Caco-2 (cell line): ENCODE measurements around the gene RHOB. TPM values are rescaled to one million over a fixed set of nuclear protein-coding genes. Genes with fewer than 3 reads are reported as not detected.
"Not testable (repeated sequence)": the region's sequence is repeated elsewhere in the genome, so short reads cannot be mapped to it uniquely, and the experiment has no call there.

Source experiments
- BruUV-seq: library from RNA; stranded (reverse); fragments of 400-500 nt; replicated peaks from 2 replicates; lab custom pipeline; 2021; lab: Mats Ljungman, UMichigan
- CTCF ChIA-PET: fragments of 300-600 bp; sonication (Branson Sonifier 250); formaldehyde crosslinking; loops from one replicate; lab custom pipeline; 2022; ENCODE audit warnings: antibody characterized with exemption; lab: Charles Lee
- POLR2A ChIA-PET: fragments of 300-600 bp; sonication (Branson Sonifier 250); formaldehyde crosslinking; loops from one replicate; lab custom pipeline; 2022; ENCODE audit warnings: antibody characterized with exemption; lab: Charles Lee
- DNase-seq, 2 experiments: peaks; one replicate each; pipeline versions ENCODE4 v3.0.0 to v3.0.0-alpha.2; 2020 to 2022
- H3K27me3 ChIP-seq: replicated peaks from 2 replicates; pipeline ENCODE4 v1.6.0; 2011; ENCODE audit warnings: low read length; ENCODE audit not compliant: control insufficient read depth, insufficient read depth
- H3K36me3 ChIP-seq: 2 replicates; pipeline ENCODE4 v1.5.1; 2011; ENCODE audit warnings: low read length; ENCODE audit not compliant: control insufficient read depth, insufficient read depth
- H3K4me1 ChIP-seq: fragments of 250-450 bp; sonication (Bioruptor Pico); 2 replicates; pipeline ENCODE4 v1.5.1; 2020; ENCODE audit warnings: mild to moderate bottlenecking
- H3K4me3 ChIP-seq: 2 replicates; pipeline ENCODE4 v1.5.1; 2011; ENCODE audit warnings: low read depth, mild to moderate bottlenecking, control low read depth, low read length
- H3K9me3 ChIP-seq: fragments of 250-450 bp; sonication (Bioruptor Pico); 2 replicates; pipeline ENCODE4 v1.5.1; 2020; ENCODE audit warnings: mild to moderate bottlenecking, moderate library complexity
- H3K27ac Mint-ChIP-seq: one replicate; pipeline ENCODE4 v1.8.0; 2022; ENCODE audit warnings: mixed read lengths; ENCODE audit not compliant: unreplicated experiment
- H3K27me3 Mint-ChIP-seq: one replicate; pipeline ENCODE4 v1.8.0; 2022; ENCODE audit warnings: mixed read lengths; ENCODE audit not compliant: insufficient read depth, unreplicated experiment
- H3K36me3 Mint-ChIP-seq: one replicate; pipeline ENCODE4 v1.8.0; 2022; ENCODE audit warnings: mild to moderate bottlenecking, mixed read lengths; ENCODE audit not compliant: insufficient read depth, unreplicated experiment
- H3K4me1 Mint-ChIP-seq: one replicate; pipeline ENCODE4 v1.8.0; 2022; ENCODE audit warnings: low read depth, mixed read lengths; ENCODE audit not compliant: unreplicated experiment
- H3K4me3 Mint-ChIP-seq: one replicate; pipeline ENCODE4 v1.8.0; 2022; ENCODE audit warnings: mild to moderate bottlenecking, moderate library complexity, mixed read lengths; ENCODE audit not compliant: unreplicated experiment
- H3K9me3 Mint-ChIP-seq: one replicate; pipeline ENCODE4 v1.8.0; 2022; ENCODE audit warnings: mixed read lengths; ENCODE audit not compliant: unreplicated experiment
- intact Hi-C: fragments of 100-400 bp; cut with micrococcal nuclease; formaldehyde crosslinking; loops from one replicate; pipeline ENCODE4 v1.10.0; 2022; ENCODE audit not compliant: unreplicated experiment
- total RNA-seq: library from RNA; stranded (reverse); gene quantifications from 2 replicates; pipeline ENCODE4 v1.2.3, GENCODE V29; 2022
- TF ChIP-seq, protein P1 (sequence below), 2 experiments: fragments of 200-600 bp in 1 of 2; IDR thresholded peaks; 1 replicate in 1 of 2; 2 replicates in 1 of 2; pipeline versions ENCODE4 v1.5.1 to v1.8.0; 2011 to 2022; ENCODE audit warnings: antibody characterized with exemption in 1 of 2, control low read depth in 1 of 2, inconsistent platforms in 1 of 2, low read depth in 1 of 2, low read length in 1 of 2, mild to moderate bottlenecking in 1 of 2, moderate library complexity in 1 of 2; ENCODE audit not compliant: insufficient read depth in 1 of 2, severe bottlenecking in 1 of 2, unreplicated experiment in 1 of 2

Gene RHOB
- total RNA-seq, 1 experiment from 2014 or later: 20.8 TPM

DNA sequence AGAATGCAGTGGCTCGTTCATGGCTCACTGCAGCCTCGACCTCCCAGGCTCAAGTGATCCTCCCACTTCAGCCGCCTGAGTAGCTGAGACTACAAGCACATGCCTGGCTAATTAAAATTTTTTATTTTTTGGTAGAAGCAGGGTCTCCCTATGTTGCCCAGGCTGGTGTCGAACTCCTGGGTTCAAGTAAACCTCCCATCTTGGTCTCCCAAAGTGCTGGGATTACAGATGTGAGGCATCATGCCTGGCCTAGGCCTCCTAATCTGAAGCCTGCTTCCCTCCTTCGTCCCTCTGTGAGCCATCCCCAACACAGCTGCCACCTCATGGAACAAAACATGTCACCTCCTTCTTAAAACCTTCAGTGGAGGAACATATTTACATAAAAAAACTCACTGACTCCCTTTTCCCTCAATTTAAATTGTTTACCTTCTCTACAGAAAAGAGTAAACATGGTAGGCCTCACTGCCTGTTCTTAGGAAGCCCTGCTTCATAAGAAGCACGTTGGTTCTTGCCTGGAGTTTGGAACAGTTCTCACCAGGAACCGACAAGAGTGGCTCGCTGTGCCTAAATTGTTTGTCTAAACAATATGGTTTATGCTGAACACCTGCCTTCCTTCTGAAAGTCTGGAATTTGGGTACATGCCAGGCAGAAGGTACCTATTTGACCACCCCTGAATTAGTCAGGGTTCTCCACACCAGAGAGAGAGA, 12.1 kb upstream of the RHOB start:
- H3K4me1 Mint-ChIP-seq: peaks cover 18% of the 10 kb centered on the region
- CTCF ChIA-PET: no interaction called here
- no peaks in the 10 kb centered on the region for H3K9me3 Mint-ChIP-seq
- H3K4me3 Mint-ChIP-seq: no peak overlapping the region
- peaks cover 8% of the 10 kb centered on the region; the same call in 1 of the 2 replicates for H3K4me1 ChIP-seq
- H3K4me3 ChIP-seq: no peak overlapping the region
- TF ChIP-seq, protein P1, sequence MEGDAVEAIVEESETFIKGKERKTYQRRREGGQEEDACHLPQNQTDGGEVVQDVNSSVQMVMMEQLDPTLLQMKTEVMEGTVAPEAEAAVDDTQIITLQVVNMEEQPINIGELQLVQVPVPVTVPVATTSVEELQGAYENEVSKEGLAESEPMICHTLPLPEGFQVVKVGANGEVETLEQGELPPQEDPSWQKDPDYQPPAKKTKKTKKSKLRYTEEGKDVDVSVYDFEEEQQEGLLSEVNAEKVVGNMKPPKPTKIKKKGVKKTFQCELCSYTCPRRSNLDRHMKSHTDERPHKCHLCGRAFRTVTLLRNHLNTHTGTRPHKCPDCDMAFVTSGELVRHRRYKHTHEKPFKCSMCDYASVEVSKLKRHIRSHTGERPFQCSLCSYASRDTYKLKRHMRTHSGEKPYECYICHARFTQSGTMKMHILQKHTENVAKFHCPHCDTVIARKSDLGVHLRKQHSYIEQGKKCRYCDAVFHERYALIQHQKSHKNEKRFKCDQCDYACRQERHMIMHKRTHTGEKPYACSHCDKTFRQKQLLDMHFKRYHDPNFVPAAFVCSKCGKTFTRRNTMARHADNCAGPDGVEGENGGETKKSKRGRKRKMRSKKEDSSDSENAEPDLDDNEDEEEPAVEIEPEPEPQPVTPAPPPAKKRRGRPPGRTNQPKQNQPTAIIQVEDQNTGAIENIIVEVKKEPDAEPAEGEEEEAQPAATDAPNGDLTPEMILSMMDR (IDR thresholded peaks at IDR 0.05; ENCODE audit: insufficient read depth in 1 of 2, low read depth in 1 of 2, low read length in 1 of 2, severe bottlenecking in 1 of 2, unreplicated experiment in 1 of 2): no peak
- BruUV-seq: no TSS peak
- H3K9me3 ChIP-seq: no peaks in the 10 kb centered on the region
- H3K36me3 Mint-ChIP-seq: no peaks in the 10 kb centered on the region
- no peaks in the 10 kb centered on the region for H3K27me3 ChIP-seq
- H3K36me3 ChIP-seq: no peaks in the 10 kb centered on the region
- POLR2A ChIA-PET: no interaction called here
- no peak overlapping the region for H3K27ac Mint-ChIP-seq
- no peaks in the 10 kb centered on the region for H3K27me3 Mint-ChIP-seq
- intact Hi-C loops: no loop called here
- DNase-seq: no peak

DNA sequence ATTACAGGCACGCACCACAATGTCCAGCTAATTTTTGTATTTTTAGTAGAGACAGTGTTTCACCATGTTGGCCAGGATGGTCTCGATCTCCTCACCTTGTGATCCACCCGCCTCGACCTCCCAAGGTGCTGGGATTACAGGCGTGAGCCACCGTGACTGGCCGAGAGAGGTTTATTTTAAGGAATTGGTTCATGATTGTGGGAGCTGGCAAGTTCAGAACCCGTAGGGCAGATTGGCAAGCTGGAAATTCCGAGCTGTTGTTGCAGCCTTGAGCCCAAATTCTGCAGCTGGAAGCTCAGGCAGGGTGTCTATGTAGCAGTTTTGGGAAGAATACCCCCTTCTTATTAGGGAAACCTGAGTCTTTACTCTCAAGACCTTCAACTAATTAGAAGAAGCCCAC, 11.4 kb upstream of the RHOB start:
- H3K27me3 Mint-ChIP-seq, H3K36me3 Mint-ChIP-seq, H3K4me1 ChIP-seq, CTCF ChIA-PET, H3K27ac Mint-ChIP-seq, H3K27me3 ChIP-seq, H3K4me3 ChIP-seq, H3K4me3 Mint-ChIP-seq, H3K36me3 ChIP-seq, BruUV-seq, H3K9me3 ChIP-seq, DNase-seq, POLR2A ChIA-PET, intact Hi-C loops, H3K9me3 Mint-ChIP-seq: not testable (repeated sequence)
- H3K4me1 Mint-ChIP-seq: peaks cover 19% of the 10 kb centered on the region

DNA sequence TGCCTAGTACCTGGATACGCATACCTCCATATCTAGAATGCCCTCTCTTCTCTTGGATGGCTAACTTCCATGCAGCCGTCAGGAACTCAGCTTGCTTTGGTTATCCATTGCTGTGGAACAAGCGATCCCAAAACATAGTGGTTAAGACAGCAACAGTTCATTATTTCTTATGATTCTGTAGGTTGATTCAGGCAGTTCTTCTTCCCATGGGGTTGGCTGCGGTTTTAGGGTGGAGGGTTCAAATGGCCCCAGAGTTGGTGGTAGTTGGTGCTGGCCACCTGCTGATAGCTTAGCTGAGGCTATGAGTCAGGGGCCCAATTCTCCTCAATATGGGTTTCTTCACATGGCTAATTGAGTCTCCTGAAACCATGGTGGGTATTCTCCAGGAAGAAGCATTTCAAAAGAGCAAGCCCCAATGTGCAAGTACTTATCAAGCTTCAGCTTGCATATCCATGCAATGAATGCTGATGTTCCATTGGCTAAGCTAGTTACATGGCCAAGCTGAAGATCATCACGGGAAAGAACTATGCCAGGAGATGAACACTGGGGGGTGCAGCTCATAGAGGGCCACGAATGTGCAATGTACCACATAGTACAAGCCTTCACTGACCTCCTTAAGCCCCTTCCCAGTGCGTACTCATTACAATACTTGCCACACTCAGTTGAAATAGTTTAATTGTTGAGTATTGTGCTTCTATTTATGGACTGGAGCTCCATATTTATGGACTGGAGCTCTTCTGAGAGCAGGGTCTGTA, 10.0 kb upstream of the RHOB start:
- no peaks in the 10 kb centered on the region for H3K9me3 ChIP-seq
- H3K36me3 ChIP-seq: no peaks in the 10 kb centered on the region
- Mint-ChIP-seq H3K9me3 (no peaks in the 10 kb centered on the region), H3K27me3 (no peaks in the 10 kb centered on the region), H3K27ac (no peak overlapping the region), H3K4me3 (no peak overlapping the region), H3K36me3 (no peaks in the 10 kb centered on the region), H3K4me1 (peaks cover 19% of the 10 kb centered on the region)
- H3K27me3 ChIP-seq: no peaks in the 10 kb centered on the region
- ChIA-PET POLR2A (interaction anchor here (1.5 kb wide), 1 partner anchor 10 kb away, joined by 6 read pairs; the partner anchor contains the start of gene RHOB), CTCF (interaction anchor here (0.7 to 1.2 kb wide), 5 partner anchors 10 to 225 kb away, joined by 3 to 5 read pairs (median 3); partner anchors contain the start of gene RHOB)
- no peak overlapping the region for H3K4me3 ChIP-seq
- intact Hi-C loops: no loop called here
- peaks cover 8% of the 10 kb centered on the region; the same call in 1 of the 2 replicates for H3K4me1 ChIP-seq
- BruUV-seq: no TSS peak
- TF ChIP-seq, protein P1 (IDR thresholded peaks at IDR 0.05; ENCODE audit: insufficient read depth in 1 of 2, low read depth in 1 of 2, low read length in 1 of 2, severe bottlenecking in 1 of 2, unreplicated experiment in 1 of 2): no peak
- no peak for DNase-seq
